ENCODE data around the gene TRIM10. TPM values are rescaled to one million over a fixed set of nuclear protein-coding genes. Genes with fewer than 3 reads are reported as not detected.
A peak's percentile ranks its signal among the peaks of the same experiment; 100 is the strongest.

Gene TRIM10
- total and polyA plus RNA-seq, 10 of the 15 experiments (the other 5 are each of a cell fraction or from before 2014, with no cell fraction given): 0.01 TPM; not detected in 9

GRCh38 chr6:30200551-30201281 lies 39.7 kb upstream of the TRIM10 start (continued):
- TF ChIP-seq YY1 (IDR thresholded peaks at IDR 0.05; ENCODE audit: low read depth, low read length): no peak
- TF ChIP-seq EZH2 (IDR thresholded peaks at IDR 0.05; ENCODE audit: borderline replicate concordance, control insufficient read depth, low read depth, low read length): no peak
- TF ChIP-seq ZSCAN29 (IDR thresholded peaks at IDR 0.05): no peak
- no peak for TF ChIP-seq ASH2L (IDR thresholded peaks at IDR 0.05; ENCODE audit: borderline replicate concordance, low read depth)
- TF ChIP-seq MTA2 (IDR thresholded peaks at IDR 0.05; ENCODE audit: low read depth): peak; percentile 84
- TF ChIP-seq MLLT1 (IDR thresholded peaks at IDR 0.05): peak; percentile 74
- peak; percentile 68; the same call in 1 of the 2 replicates for TF ChIP-seq FOXM1 (IDR thresholded peaks at IDR 0.05; ENCODE audit: low read depth, low read length)
- 0 out of 2 replicates have a peak, but pooled peaks have one; percentile 37 for TF ChIP-seq CREB1 (IDR thresholded peaks at IDR 0.05; ENCODE audit: low read depth)
- TF ChIP-seq ZZZ3 (IDR thresholded peaks at IDR 0.05; ENCODE audit: control insufficient read depth, insufficient read length, low read depth): no peak
- no peak for TF ChIP-seq NFYB (IDR thresholded peaks at IDR 0.05; ENCODE audit: insufficient read depth, low read depth, low read length)
- TF ChIP-seq ATF2 (IDR thresholded peaks at IDR 0.05; ENCODE audit: low read length): peak; percentile 43; the same call in 1 of the 2 replicates
- TF ChIP-seq MXI1 (IDR thresholded peaks at IDR 0.05; ENCODE audit: low read depth, low read length): no peak
- TF ChIP-seq ZBED1 (IDR thresholded peaks at IDR 0.05; ENCODE audit: borderline replicate concordance): no peak
- TF ChIP-seq PRDM15 (CRISPR knock-in tag; IDR thresholded peaks at IDR 0.05): no peak
- TF ChIP-seq BRCA1 (IDR thresholded peaks at IDR 0.05; ENCODE audit: low read depth, low read length): no peak
- no peak for TF ChIP-seq ZBTB4 (CRISPR knock-in tag; IDR thresholded peaks at IDR 0.05)
- peak; percentile 51; the same call in 1 of the 2 replicates for TF ChIP-seq TBL1XR1 (IDR thresholded peaks at IDR 0.05; ENCODE audit: low read depth, low read length)
- no peak for TF ChIP-seq ZBTB33 (IDR thresholded peaks at IDR 0.05)
